Right lobe of liver (tissue), 4 donors: ENCODE results near the gene SOCS7.

Experiments used
- CTCF ChIP-seq, 4 donors: fragments of 200-600 bp in 3 of 4; fragments of 450-650 bp in 1 of 4; IDR thresholded peaks; one replicate each; pipeline versions ENCODE4 v1.5.1 to v1.8.0; 2016 to 2022; ENCODE audit warnings: antibody characterized with exemption in 4 of 4, mild to moderate bottlenecking in 2 of 4
- POLR2A ChIP-seq: fragments of 450-650 bp; IDR thresholded peaks from one replicate; pipeline ENCODE4 v1.6.1; 2017; ENCODE audit warnings: antibody characterized with exemption, mild to moderate bottlenecking
- donor health status: DM: no; HTN: no; CAD: no.
- donor health status: DM: no; HTN: no; CAD: no.
- donor health status: DM: no; HTN: yes; CAD: no.

DNA sequence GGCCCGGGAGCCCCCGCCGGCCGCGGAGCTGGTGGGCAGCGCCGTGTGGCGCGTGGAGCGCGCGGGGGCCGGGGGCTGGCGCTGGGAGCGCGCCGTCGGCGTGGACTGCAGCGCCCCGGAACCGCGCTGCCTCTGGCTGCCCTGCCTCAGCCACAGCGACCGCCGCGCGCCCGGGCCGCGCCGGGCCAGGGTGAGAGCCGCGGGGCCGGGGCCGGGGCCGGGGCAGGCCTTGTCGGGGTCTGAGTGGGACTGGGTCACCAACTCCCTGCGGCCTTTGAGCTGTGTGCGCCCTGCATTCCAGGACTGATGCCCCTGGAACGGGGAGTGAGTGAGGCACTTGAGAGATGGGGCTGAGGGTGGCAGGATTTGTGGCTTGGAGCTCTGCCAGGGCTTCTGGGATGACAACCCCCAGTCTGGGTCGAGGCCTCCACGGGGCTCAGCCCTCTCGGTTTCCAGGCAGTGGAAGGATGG is 102.3 kb downstream of the SOCS7 start:
- TF ChIP-seq CTCF (IDR thresholded peaks at IDR 0.05) = no peak
- TF ChIP-seq POLR2A = no peak
